Fibroblast of the aortic adventitia (primary cell): ENCODE measurements around the gene CAP2. TPM values are rescaled to one million over a fixed set of nuclear protein-coding genes. Genes with fewer than 3 reads are reported as not detected.
"Not testable (repeated sequence)": the region's sequence is repeated elsewhere in the genome, so short reads cannot be mapped to it uniquely, and the experiment has no call there.

Experiments
- DNase-seq: peaks from one replicate; pipeline ENCODE4 v3.0.0-alpha.2; 2010; ENCODE audit warnings: low read depth
- H3K4me3 ChIP-seq: 2 replicates; pipeline ENCODE4 v1.5.1; 2011; ENCODE audit warnings: low read depth, mild to moderate bottlenecking, control low read depth, low read length, moderate library complexity
- total RNA-seq: library from RNA; depleted of rRNA; stranded (reverse); fragments of >200 nt; gene quantifications from 2 replicates; pipeline ENCODE4 v1.2.3, GENCODE V29; 2012; ENCODE audit warnings: low replicate concordance
- TF ChIP-seq, protein P1 (sequence below): IDR thresholded peaks from 2 replicates; pipeline ENCODE4 v1.5.1; 2011; ENCODE audit warnings: mild to moderate bottlenecking, low read length, control low read depth, inconsistent platforms; ENCODE audit not compliant: insufficient read depth

The CAP2 gene
- total RNA-seq, 1 donor = 8.7 TPM

- H3K4me3 ChIP-seq = no peak overlapping the region
- TF ChIP-seq, protein P1, sequence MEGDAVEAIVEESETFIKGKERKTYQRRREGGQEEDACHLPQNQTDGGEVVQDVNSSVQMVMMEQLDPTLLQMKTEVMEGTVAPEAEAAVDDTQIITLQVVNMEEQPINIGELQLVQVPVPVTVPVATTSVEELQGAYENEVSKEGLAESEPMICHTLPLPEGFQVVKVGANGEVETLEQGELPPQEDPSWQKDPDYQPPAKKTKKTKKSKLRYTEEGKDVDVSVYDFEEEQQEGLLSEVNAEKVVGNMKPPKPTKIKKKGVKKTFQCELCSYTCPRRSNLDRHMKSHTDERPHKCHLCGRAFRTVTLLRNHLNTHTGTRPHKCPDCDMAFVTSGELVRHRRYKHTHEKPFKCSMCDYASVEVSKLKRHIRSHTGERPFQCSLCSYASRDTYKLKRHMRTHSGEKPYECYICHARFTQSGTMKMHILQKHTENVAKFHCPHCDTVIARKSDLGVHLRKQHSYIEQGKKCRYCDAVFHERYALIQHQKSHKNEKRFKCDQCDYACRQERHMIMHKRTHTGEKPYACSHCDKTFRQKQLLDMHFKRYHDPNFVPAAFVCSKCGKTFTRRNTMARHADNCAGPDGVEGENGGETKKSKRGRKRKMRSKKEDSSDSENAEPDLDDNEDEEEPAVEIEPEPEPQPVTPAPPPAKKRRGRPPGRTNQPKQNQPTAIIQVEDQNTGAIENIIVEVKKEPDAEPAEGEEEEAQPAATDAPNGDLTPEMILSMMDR = no peak
- no peak for DNase-seq
These were observed 172.0 kb downstream of the CAP2 start for GRCh38 chr6:17565399-17565798.

DNA sequence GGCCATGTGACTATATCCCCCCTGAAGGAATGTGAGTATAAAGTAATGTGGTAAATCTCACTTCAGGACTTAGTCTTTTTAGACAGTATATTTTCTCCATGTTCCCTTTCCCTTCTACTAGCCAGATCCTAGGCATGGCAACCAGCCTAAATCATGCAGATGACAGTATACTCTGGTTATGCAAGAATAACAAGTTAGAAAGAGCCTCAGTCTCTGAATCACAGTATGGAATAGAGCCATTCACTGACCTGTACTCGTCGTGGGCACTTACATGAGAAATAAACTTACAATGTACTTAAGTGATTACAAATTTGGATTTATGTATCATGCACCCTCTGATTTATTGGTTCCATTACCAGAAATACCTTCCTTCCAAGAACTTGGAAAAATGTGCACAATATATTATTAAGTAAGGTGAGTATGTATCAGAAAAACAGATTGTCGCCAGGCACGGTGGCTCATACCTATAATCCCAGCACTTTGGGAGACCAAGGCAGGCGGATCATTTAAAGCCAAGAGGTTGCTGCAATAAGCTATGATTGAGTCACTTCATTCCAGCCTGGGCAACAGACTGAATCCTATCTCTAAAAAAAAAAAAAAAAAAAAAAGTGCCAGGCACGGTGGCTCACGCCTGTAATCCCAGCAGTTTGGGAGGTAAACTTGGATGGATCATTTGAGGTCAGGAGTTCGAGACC is 181.6 kb downstream of the CAP2 start:
- H3K4me3 ChIP-seq = no peak overlapping the region
- peak; percentile 83 for DNase-seq
- TF ChIP-seq, protein P1 = no peak

DNA sequence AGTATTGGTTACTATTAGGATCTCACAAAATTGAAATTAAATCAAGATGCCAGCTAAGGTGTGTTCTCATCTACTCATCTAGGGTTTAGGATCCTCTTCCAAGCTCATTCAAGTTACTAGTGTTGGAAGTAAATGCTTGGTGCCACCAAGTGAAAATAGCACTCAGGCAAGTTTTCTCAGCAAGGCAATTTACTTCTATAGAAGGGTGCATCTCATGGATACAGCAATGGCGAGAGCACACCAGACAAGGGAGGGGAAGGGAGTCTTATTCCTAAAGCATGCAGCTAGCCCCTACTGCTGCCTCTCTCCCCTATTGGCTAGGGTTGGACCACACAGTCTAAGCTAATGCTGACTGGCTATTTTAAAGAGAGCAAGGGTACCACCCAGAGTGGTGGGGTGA is 183.7 kb downstream of the CAP2 start:
- DNase-seq = no peak
- TF ChIP-seq, protein P1 = no peak
- H3K4me3 ChIP-seq = no peak overlapping the region

DNA sequence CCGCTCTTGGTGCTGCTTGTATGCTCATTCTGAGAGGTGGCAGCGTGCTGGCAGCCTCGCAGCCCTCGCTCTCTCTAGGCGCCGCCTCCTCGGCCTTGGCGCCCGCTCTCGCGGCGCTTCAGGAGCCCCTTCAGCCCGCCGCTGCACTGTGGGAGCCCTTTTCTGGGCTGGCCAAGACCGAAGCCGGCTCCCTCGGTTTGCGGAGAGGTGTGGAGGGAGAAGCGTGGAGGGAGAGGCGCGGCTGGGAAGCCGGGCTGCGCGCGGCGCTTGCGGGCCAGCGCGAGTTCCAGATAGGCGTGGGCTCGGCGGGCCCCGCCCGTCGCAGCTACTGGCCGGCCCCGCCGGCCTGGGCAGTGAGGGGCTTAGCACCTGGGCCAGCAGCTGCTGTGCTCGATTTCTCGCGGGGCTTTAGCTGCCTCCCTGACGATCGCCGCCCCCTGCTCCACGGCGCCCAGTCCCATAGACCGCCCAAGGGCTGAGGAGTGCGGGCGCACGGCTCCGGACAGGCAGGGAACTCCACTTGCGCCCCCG is 187.2 kb downstream of the CAP2 start:
- TF ChIP-seq, protein P1 = no peak
- DNase-seq = peak; percentile 22
- peak overlapping the region; percentile 62 for H3K4me3 ChIP-seq

GRCh38 chr6:17581282-17581681 is 187.9 kb downstream of the CAP2 start:
- DNase-seq, H3K4me3 ChIP-seq: not testable (repeated sequence)

GRCh38 chr6:17583811-17584210 is 190.4 kb downstream of the CAP2 start:
- TF ChIP-seq, protein P1 = no peak
- no peak overlapping the region for H3K4me3 ChIP-seq
- DNase-seq = no peak

GRCh38 chr6:17584241-17584803 is 190.9 kb downstream of the CAP2 start:
- no peak overlapping the region for H3K4me3 ChIP-seq
- TF ChIP-seq, protein P1 = peak; percentile 67

More at GRCh38 chr6:17584241-17584803, 190.9 kb downstream of the CAP2 start:
- peak; percentile 88 for DNase-seq
